Right lobe of liver (tissue), 6 donors: Measurements from ENCODE around the gene GJB5. TPM values are rescaled to one million over a fixed set of nuclear protein-coding genes. Genes with fewer than 3 reads are reported as not detected.
"Not testable (repeated sequence)": the region's sequence is repeated elsewhere in the genome, so short reads cannot be mapped to it uniquely, and the experiment has no call there.

Experiments used
- ATAC-seq, 4 donors: fragments of 200-7000 bp; cut with Tn5 transposase; one replicate each; pipeline ENCODE4 v1.9.1; 2020; ENCODE audit warnings: mild to moderate bottlenecking in 4 of 4, moderate library complexity in 4 of 4
- DNase-seq, 3 donors: peaks; one replicate each; pipeline ENCODE4 v3.0.0-alpha.2; 2020
- H3K27ac ChIP-seq, 3 donors: fragments of 200-600 bp; one replicate each; pipeline ENCODE4 v1.8.0; 2022
- H3K27me3 ChIP-seq, 2 donors: fragments of 200-600 bp; one replicate each; pipeline ENCODE4 v1.8.0; 2022
- H3K36me3 ChIP-seq, 4 donors: fragments of 200-600 bp; sonication (generic) in 1 of 4; one replicate each; pipeline versions ENCODE4 v1.5.1 to v1.8.0; 2017 to 2022; ENCODE audit warnings: control low read depth in 1 of 4
- H3K4me1 ChIP-seq, 4 donors: fragments of 200-600 bp; sonication (generic) in 1 of 4; one replicate each; pipeline versions ENCODE4 v1.5.1 to v1.8.0; 2017 to 2022; ENCODE audit warnings: control low read depth in 1 of 4
- H3K4me3 ChIP-seq, 3 donors: fragments of 200-600 bp; one replicate each; pipeline ENCODE4 v1.8.0; 2022
- H3K9me3 ChIP-seq, 4 donors: fragments of 200-600 bp; sonication (generic) in 1 of 4; one replicate each; pipeline versions ENCODE4 v1.5.1 to v1.8.0; 2017 to 2022; ENCODE audit warnings: control low read depth in 1 of 4
- POLR2A ChIP-seq: fragments of 450-650 bp; IDR thresholded peaks from one replicate; pipeline ENCODE4 v1.6.1; 2017; ENCODE audit warnings: antibody characterized with exemption, mild to moderate bottlenecking
- WGBS: methylation state at CpG from one replicate; pipeline ENCODE4 v1.1.6; 2018; ENCODE audit warnings: low coverage, low lambda C conversion rate; ENCODE audit not compliant: insufficient coverage; ENCODE audit errors: missing lambda C conversion rate; 5-methylcytosine and 5-hydroxymethylcytosine counted together
- intact Hi-C, 2 donors: fragments of 100-400 bp; cut with DNase I; formaldehyde crosslinking; loops; one replicate each; pipeline versions ENCODE4 v1.11.2 to v1.14.1; 2022
- total RNA-seq, 6 experiments: library from RNA; depleted of rRNA in 2 of 6; stranded (reverse); fragments of >200 nt in 2 of 6; fragmentation: NEBNext Ultra II Directional in 3 of 6; extraction: Animal tissue kit (Norgen Biotek cat#: 25700) in 3 of 6; gene quantifications; one replicate each; pipeline versions ENCODE4 v1.1.0 to v1.2.4, GENCODE V29; 2016 to 2023
- TF ChIP-seq, protein P1 (sequence below), 4 donors: fragments of 200-600 bp in 3 of 4; fragments of 450-650 bp in 1 of 4; IDR thresholded peaks; one replicate each; pipeline versions ENCODE4 v1.5.1 to v1.8.0; 2016 to 2022; ENCODE audit warnings: antibody characterized with exemption in 4 of 4, mild to moderate bottlenecking in 2 of 4
- donor health status: DM: no; HTN: yes; CAD: no.
- donor health status: DM: no; HTN: no; CAD: no.
- donor health status: DM: no; HTN: no; CAD: no.
- donor health status: DM: no; HTN: yes; CAD: no.
- donor health status: DM: no; HTN: yes; CAD: no.

GJB5 gene
- total RNA-seq, 6 experiments from 2014 or later: not detected

DNA sequence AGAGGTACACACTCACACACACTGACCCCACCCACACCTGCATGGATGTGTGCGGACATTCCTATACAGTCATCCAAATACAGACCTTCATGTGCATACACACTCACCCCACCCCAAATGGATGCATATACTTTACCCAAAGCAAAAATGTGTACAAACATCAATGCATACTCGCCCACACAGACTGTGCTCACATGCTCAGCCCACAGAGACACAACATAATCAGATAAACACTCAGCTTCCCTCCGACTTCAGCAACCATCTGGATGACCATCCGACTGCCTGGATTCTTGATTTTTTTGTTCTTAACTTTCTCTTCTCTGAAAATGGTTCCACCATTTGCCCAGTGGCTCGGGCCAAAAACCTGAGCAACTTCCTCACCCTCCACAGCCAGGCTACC, 24.4 kb upstream of the GJB5 start:
- intact Hi-C loops: no loop called here
- no peak overlapping the region for H3K27ac ChIP-seq
- no peaks in the 10 kb centered on the region for H3K36me3 ChIP-seq
- H3K4me3 ChIP-seq: no peak overlapping the region
- H3K4me1 ChIP-seq: no peaks in the 10 kb centered on the region
- 66% methylated on average over 3 of the region's 5 CpGs for WGBS
- no peaks in the 10 kb centered on the region for H3K9me3 ChIP-seq
- ATAC-seq: no peak
- TF ChIP-seq POLR2A: no peak
- TF ChIP-seq, protein P1, sequence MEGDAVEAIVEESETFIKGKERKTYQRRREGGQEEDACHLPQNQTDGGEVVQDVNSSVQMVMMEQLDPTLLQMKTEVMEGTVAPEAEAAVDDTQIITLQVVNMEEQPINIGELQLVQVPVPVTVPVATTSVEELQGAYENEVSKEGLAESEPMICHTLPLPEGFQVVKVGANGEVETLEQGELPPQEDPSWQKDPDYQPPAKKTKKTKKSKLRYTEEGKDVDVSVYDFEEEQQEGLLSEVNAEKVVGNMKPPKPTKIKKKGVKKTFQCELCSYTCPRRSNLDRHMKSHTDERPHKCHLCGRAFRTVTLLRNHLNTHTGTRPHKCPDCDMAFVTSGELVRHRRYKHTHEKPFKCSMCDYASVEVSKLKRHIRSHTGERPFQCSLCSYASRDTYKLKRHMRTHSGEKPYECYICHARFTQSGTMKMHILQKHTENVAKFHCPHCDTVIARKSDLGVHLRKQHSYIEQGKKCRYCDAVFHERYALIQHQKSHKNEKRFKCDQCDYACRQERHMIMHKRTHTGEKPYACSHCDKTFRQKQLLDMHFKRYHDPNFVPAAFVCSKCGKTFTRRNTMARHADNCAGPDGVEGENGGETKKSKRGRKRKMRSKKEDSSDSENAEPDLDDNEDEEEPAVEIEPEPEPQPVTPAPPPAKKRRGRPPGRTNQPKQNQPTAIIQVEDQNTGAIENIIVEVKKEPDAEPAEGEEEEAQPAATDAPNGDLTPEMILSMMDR (IDR thresholded peaks at IDR 0.05): no peak
- H3K27me3 ChIP-seq: no peaks in the 10 kb centered on the region
- no peak for DNase-seq

DNA sequence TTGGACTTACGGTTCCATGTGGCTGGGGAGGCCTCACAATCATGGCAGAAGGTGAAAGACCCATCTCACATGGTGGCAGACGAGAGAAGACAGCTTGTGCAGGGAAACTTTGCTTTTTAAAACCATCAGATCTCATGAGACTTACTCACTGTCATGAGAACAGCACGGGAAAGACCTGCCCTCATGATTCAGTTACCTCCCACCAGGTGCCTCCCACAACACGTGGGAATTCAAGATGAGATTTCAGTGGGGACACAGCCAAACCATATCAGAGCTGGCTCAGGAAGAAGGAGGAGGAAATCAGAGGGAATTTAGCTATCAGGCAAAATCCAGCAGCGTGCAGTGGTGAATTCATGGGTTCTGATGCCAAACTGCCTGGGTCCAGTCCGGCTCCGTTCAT, 22.0 kb upstream of the GJB5 start:
- WGBS: 62% methylated on average over 7 of the region's 7 CpGs
- H3K27ac ChIP-seq, ATAC-seq, H3K4me1 ChIP-seq, H3K27me3 ChIP-seq, DNase-seq, H3K36me3 ChIP-seq, H3K4me3 ChIP-seq, intact Hi-C loops, H3K9me3 ChIP-seq: not testable (repeated sequence)

DNA sequence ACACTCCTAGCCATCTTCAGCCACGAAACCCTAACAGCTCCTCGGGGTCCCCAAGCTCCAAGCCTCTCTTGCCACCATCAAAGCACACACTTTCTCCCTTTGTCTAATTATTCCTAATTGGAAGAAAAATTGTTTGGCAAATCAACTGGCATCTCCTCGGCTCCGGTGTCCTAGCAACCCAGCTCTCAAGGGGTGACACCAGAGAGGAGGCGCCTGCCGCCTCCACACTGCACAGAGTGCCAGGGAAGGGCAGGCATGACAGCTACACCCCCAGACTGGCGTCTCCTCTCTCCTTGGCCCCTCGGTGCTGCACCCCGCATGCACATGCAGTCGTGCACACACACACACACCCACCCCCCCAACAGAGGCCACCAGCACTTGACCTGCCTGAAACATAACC, 18.2 kb upstream of the GJB5 start:
- H3K27ac ChIP-seq: no peak overlapping the region
- H3K4me3 ChIP-seq: no peak overlapping the region
- 71% methylated on average over 5 of the region's 10 CpGs for WGBS
- intact Hi-C loops: no loop called here
- no peaks in the 10 kb centered on the region for H3K27me3 ChIP-seq
- no peak for TF ChIP-seq POLR2A
- TF ChIP-seq, protein P1 (IDR thresholded peaks at IDR 0.05): no peak
- H3K9me3 ChIP-seq: no peaks in the 10 kb centered on the region
- no peaks in the 10 kb centered on the region for H3K4me1 ChIP-seq
- H3K36me3 ChIP-seq: no peaks in the 10 kb centered on the region
- no peak for DNase-seq
- no peak for ATAC-seq

DNA sequence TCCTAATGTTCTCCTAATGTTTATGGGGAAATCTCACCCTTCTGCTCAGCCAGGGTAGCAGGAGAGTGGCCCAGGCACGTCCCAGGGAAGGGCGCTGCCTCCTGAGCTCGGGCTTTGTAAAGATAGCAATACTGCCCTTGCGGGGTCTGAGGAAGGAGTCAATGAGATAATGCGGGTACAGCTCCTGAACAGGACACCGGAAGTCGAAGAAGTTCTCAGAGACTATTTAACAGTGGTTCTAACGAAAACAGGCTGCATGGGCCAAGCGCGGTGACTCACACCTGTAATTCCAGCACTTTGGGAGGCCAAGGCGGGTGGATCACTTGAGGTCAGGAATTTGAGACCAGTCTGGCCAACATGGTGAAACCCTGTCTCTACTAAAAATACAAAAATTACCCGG, 17.6 kb upstream of the GJB5 start:
- intact Hi-C loops, DNase-seq, H3K36me3 ChIP-seq, H3K9me3 ChIP-seq, H3K4me3 ChIP-seq, H3K27ac ChIP-seq, ATAC-seq, H3K27me3 ChIP-seq, H3K4me1 ChIP-seq: not testable (repeated sequence)
- WGBS: 67% methylated on average over 9 of the region's 12 CpGs

DNA sequence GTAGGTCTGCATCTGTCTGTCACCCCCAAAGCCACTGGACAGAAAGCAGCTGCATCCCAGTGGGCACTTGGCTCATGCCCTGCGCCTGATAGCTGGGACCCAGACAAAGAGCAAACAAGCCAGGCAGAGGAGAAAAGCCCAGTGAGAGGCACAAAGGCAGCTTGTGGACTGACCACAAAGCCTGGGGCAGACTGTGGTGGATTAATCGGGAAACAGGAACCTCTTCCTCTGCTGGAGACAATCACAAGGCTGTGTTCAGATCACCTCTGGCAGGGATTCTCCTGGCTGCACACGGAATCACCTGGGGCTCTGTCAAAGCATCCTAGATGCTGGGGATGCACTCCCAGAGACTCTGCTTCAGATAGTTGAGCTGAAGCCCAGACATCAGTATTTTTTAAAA, 15.2 kb upstream of the GJB5 start:
- no peak for DNase-seq
- intact Hi-C loops: no loop called here
- WGBS: 47% methylated on average over 2 of the region's 3 CpGs
- Histone ChIP-seq H3K4me1 (no peaks in the 10 kb centered on the region), H3K27me3 (no peaks in the 10 kb centered on the region), H3K4me3 (no peak overlapping the region), H3K36me3 (no peaks in the 10 kb centered on the region), H3K27ac (no peak overlapping the region), H3K9me3 (no peaks in the 10 kb centered on the region)
- no peak for TF ChIP-seq POLR2A
- TF ChIP-seq, protein P1 (IDR thresholded peaks at IDR 0.05): no peak
- ATAC-seq: no peak

DNA sequence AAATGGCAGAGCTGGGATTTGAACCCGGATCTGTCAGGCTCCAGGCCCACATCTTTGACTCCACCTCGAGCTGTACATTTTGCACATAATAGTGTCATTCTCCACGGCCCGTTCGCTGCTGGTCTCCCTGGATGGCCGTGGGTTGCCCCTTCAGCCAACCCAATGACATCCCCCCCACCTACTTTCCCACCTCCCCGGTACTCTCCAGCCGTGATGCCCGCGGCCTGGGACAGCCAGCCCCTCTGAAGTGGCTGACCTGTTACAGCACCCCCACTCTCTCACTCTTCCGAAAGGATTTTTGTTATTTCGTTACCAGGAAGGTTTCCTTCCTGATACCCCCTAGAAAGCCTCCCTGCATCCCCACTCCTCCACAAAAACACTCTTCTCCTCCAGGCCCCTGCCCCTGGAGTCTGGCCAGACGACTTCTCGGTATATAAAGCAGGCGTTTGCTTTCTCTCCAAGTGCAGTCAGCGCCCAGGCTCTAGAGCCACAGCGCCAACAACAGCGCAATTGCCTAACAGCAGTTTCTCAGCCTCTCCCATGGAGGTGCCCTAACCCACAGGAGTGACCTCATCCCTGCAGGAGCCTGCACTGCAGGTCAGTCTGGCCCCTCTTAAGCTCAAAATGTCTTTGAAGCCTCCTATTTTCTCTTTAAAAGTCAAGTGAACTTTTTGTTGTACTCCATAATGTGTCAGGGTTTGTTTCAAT, 14.5 kb upstream of the GJB5 start:
- Histone ChIP-seq H3K4me3 (no peak overlapping the region), H3K27ac (no peak overlapping the region), H3K4me1 (no peaks in the 10 kb centered on the region), H3K27me3 (no peaks in the 10 kb centered on the region), H3K36me3 (no peaks in the 10 kb centered on the region), H3K9me3 (no peaks in the 10 kb centered on the region)
- intact Hi-C loops: no loop called here
- DNase-seq (no peak), ATAC-seq (no peak)
- WGBS: 43% methylated on average over 17 of the region's 18 CpGs
- TF ChIP-seq POLR2A: no peak
- TF ChIP-seq, protein P1 (IDR thresholded peaks at IDR 0.05): no peak
